Mesenchymal stem cell (in vitro differentiated cells and primary cell): Measurements from ENCODE around the gene ADAMTSL3.
A peak's percentile ranks its signal among the peaks of the same experiment; 100 is the strongest.

Experiments
- DNase-seq: peaks from one replicate; pipeline ENCODE4 v3.0.0-alpha.2; 2013
- H2AFZ ChIP-seq: one replicate; pipeline ENCODE4 v1.6.1; 2013; ENCODE audit warnings: low read depth, mild to moderate bottlenecking, control low read depth, inconsistent platforms, low read length, moderate library complexity
- H2AK5ac ChIP-seq: 2 replicates; pipeline ENCODE4 v1.6.1; 2013; ENCODE audit warnings: low read length, moderate library complexity, mild to moderate bottlenecking, inconsistent platforms; ENCODE audit not compliant: severe bottlenecking
- H2BK120ac ChIP-seq: one replicate; pipeline ENCODE4 v1.6.1; 2013; ENCODE audit warnings: low read depth, mild to moderate bottlenecking, inconsistent platforms, low read length, moderate library complexity
- H2BK12ac ChIP-seq, 2 experiments: one replicate each; pipeline ENCODE4 v1.6.1; 2013; ENCODE audit warnings: inconsistent platforms in 2 of 2, low read length in 2 of 2, mild to moderate bottlenecking in 2 of 2, moderate library complexity in 2 of 2, control low read depth in 1 of 2
- H2BK15ac ChIP-seq: one replicate; pipeline ENCODE4 v1.6.1; 2013; ENCODE audit warnings: mild to moderate bottlenecking, low read depth, inconsistent platforms; ENCODE audit not compliant: poor library complexity, severe bottlenecking
- H2BK5ac ChIP-seq: 2 replicates; pipeline ENCODE4 v1.6.1; 2013; ENCODE audit warnings: low read depth, mild to moderate bottlenecking, low read length, control low read depth, inconsistent platforms; ENCODE audit not compliant: poor library complexity, severe bottlenecking
- H3K14ac ChIP-seq, 2 experiments: one replicate each; pipeline ENCODE4 v1.6.1; 2013; ENCODE audit warnings: inconsistent platforms in 2 of 2, low read length in 2 of 2, control low read depth in 1 of 2, mild to moderate bottlenecking in 1 of 2, moderate library complexity in 1 of 2
- H3K18ac ChIP-seq, 2 experiments: one replicate each; pipeline ENCODE4 v1.6.1; 2013; ENCODE audit warnings: inconsistent platforms in 2 of 2, low read length in 2 of 2, control low read depth in 1 of 2, low read depth in 1 of 2, mild to moderate bottlenecking in 1 of 2
- H3K23ac ChIP-seq, 2 experiments: one replicate each; pipeline ENCODE4 v1.6.1; 2013; ENCODE audit warnings: inconsistent platforms in 2 of 2, low read length in 2 of 2, mild to moderate bottlenecking in 2 of 2, moderate library complexity in 2 of 2, control low read depth in 1 of 2
- H3K27ac ChIP-seq: 2 replicates; pipeline ENCODE4 v1.5.1; 2013; ENCODE audit warnings: mild to moderate bottlenecking, moderate library complexity, low read length, control low read depth, inconsistent platforms; ENCODE audit not compliant: poor library complexity, severe bottlenecking
- H3K27me3 ChIP-seq, 2 experiments: 2 replicates each; pipeline versions ENCODE4 v1.6.1 to v1.7.0; 2013; ENCODE audit warnings: low read length in 2 of 2, mild to moderate bottlenecking in 2 of 2, moderate library complexity in 2 of 2, control low read depth in 1 of 2, inconsistent platforms in 1 of 2; ENCODE audit not compliant: control insufficient read depth in 1 of 2, insufficient read depth in 1 of 2
- H3K36me3 ChIP-seq, 2 experiments: 2 replicates each; pipeline versions ENCODE4 v1.6.1 to v1.7.0; 2013; ENCODE audit warnings: low read length in 2 of 2, control low read depth in 1 of 2, inconsistent platforms in 1 of 2, low read depth in 1 of 2, mild to moderate bottlenecking in 1 of 2; ENCODE audit not compliant: insufficient read depth in 2 of 2, control insufficient read depth in 1 of 2
- H3K4ac ChIP-seq, 2 experiments: one replicate each; pipeline ENCODE4 v1.6.1; 2013; ENCODE audit warnings: inconsistent platforms in 2 of 2, low read length in 2 of 2, mild to moderate bottlenecking in 2 of 2, moderate library complexity in 2 of 2, control low read depth in 1 of 2, low read depth in 1 of 2
- H3K4me1 ChIP-seq: 2 replicates; pipeline ENCODE4 v1.6.1; 2013; ENCODE audit warnings: low read depth, low read length, control low read depth; ENCODE audit not compliant: control insufficient read depth, insufficient read depth
- H3K4me2 ChIP-seq: 2 replicates; pipeline ENCODE4 v1.6.1; 2013; ENCODE audit warnings: low read length, mild to moderate bottlenecking, inconsistent platforms; ENCODE audit not compliant: poor library complexity, severe bottlenecking
- H3K4me3 ChIP-seq, 2 experiments: 2 replicates each; pipeline versions ENCODE4 v1.5.1 to v1.7.0; 2013; ENCODE audit warnings: low read length in 2 of 2, mild to moderate bottlenecking in 2 of 2, control low read depth in 1 of 2, low read depth in 1 of 2; ENCODE audit not compliant: insufficient read depth in 1 of 2
- H3K79me1 ChIP-seq: replicated peaks from 2 replicates; pipeline ENCODE4 v1.6.1; 2013; ENCODE audit warnings: mild to moderate bottlenecking, control low read depth, low read length, inconsistent platforms; ENCODE audit not compliant: poor library complexity, severe bottlenecking
- H3K9ac ChIP-seq: 2 replicates; pipeline ENCODE4 v1.7.0; 2013; ENCODE audit warnings: mild to moderate bottlenecking, low read length, moderate library complexity
- H3K9me3 ChIP-seq: 2 replicates; pipeline ENCODE4 v1.7.0; 2013; ENCODE audit warnings: mild to moderate bottlenecking, low read length; ENCODE audit not compliant: control insufficient read depth
- H4K8ac ChIP-seq: one replicate; pipeline ENCODE4 v1.6.1; 2013; ENCODE audit warnings: inconsistent platforms, mild to moderate bottlenecking, low read length, moderate library complexity
- H4K91ac ChIP-seq: one replicate; pipeline ENCODE4 v1.6.1; 2013; ENCODE audit warnings: mild to moderate bottlenecking, low read length, inconsistent platforms
- WGBS: methylation state at CpG from one replicate; pipeline ENCODE4 v1.1.7; 2013; ENCODE audit warnings: mixed read lengths; 5-methylcytosine and 5-hydroxymethylcytosine counted together

ADAMTSL3 gene

GRCh38 chr15:83854321-83854720 is 200.4 kb downstream of the ADAMTSL3 start:
- Histone ChIP-seq H3K79me1 (no peaks in the 10 kb centered on the region), H3K4me1 (no peaks in the 10 kb centered on the region), H3K27ac (no peak overlapping the region), H2BK5ac (no peak overlapping the region), H4K8ac (no peak overlapping the region), H3K27me3 (no peaks in the 10 kb centered on the region), H3K23ac (no peak overlapping the region), H3K14ac (no peak overlapping the region), H3K4me3 (no peak overlapping the region), H3K9ac (no peak overlapping the region), H2BK15ac (no peak overlapping the region), H3K4ac (no peak overlapping the region), H2BK120ac (no peak overlapping the region), H2BK12ac (no peak overlapping the region), H3K4me2 (no peak overlapping the region), H3K18ac (no peak overlapping the region), H3K36me3 (no peaks in the 10 kb centered on the region), H2AFZ (no peak overlapping the region), H2AK5ac (no peak overlapping the region), H4K91ac (no peak overlapping the region), H3K9me3 (no peaks in the 10 kb centered on the region)
- DNase-seq, result no peak
- 85% methylated on average over 3 of the region's 4 CpGs for WGBS

- Histone ChIP-seq H3K79me1 (no peaks in the 10 kb centered on the region), H3K36me3 (no peaks in the 10 kb centered on the region), H4K8ac (no peak overlapping the region), H2BK120ac (no peak overlapping the region), H2BK5ac (no peak overlapping the region), H2BK15ac (no peak overlapping the region), H2AK5ac (no peak overlapping the region), H2BK12ac (no peak overlapping the region), H4K91ac (no peak overlapping the region), H3K9ac (peak overlapping the region; percentile 23), H3K4ac (no peak overlapping the region), H3K27ac (no peak overlapping the region), H3K23ac (no peak overlapping the region), H3K27me3 (no peaks in the 10 kb centered on the region), H2AFZ (no peak overlapping the region), H3K9me3 (no peaks in the 10 kb centered on the region), H3K18ac (no peak overlapping the region), H3K4me3 (no peak overlapping the region), H3K4me1 (no peaks in the 10 kb centered on the region), H3K14ac (no peak overlapping the region), H3K4me2 (no peak overlapping the region)
- no peak for DNase-seq
- WGBS, result 94% methylated on average over 3 of the region's 3 CpGs
Measured at GRCh38 chr15:83854950-83855707, 201.2 kb downstream of the ADAMTSL3 start.

- peak overlapping the region; percentile 23 for H3K9ac ChIP-seq
- no peaks in the 10 kb centered on the region for H3K9me3 ChIP-seq
- no peak overlapping the region for H2BK120ac ChIP-seq
- H3K4ac ChIP-seq, result no peak overlapping the region
- H2AFZ ChIP-seq, result no peak overlapping the region
- no peak overlapping the region for H2BK5ac ChIP-seq
- no peak overlapping the region for H3K23ac ChIP-seq
- H3K18ac ChIP-seq, result no peak overlapping the region
- H4K8ac ChIP-seq, result no peak overlapping the region
- H3K4me1 ChIP-seq, result no peaks in the 10 kb centered on the region
- WGBS, result 56% methylated on average over 1 of the region's 1 CpG
- H3K4me3 ChIP-seq, result no peak overlapping the region
- no peak overlapping the region for H2BK12ac ChIP-seq
- DNase-seq, result no peak
- no peaks in the 10 kb centered on the region for H3K27me3 ChIP-seq
- H3K27ac ChIP-seq, result no peak overlapping the region
- no peaks in the 10 kb centered on the region for H3K36me3 ChIP-seq
- no peak overlapping the region for H3K4me2 ChIP-seq
- no peak overlapping the region for H3K14ac ChIP-seq
- H2BK15ac ChIP-seq, result no peak overlapping the region
- no peak overlapping the region for H2AK5ac ChIP-seq
- no peak overlapping the region for H4K91ac ChIP-seq
- no peaks in the 10 kb centered on the region for H3K79me1 ChIP-seq
Measured at GRCh38 chr15:83855956-83856355, 202.0 kb downstream of the ADAMTSL3 start.

- Histone ChIP-seq H2BK120ac (no peak overlapping the region), H3K36me3 (no peaks in the 10 kb centered on the region), H3K79me1 (no peaks in the 10 kb centered on the region), H3K23ac (no peak overlapping the region), H4K91ac (no peak overlapping the region), H3K27ac (no peak overlapping the region), H2AK5ac (no peak overlapping the region), H2BK5ac (no peak overlapping the region), H4K8ac (no peak overlapping the region), H3K4me1 (no peaks in the 10 kb centered on the region), H3K4me3 (no peak overlapping the region), H2AFZ (no peak overlapping the region), H3K9me3 (no peaks in the 10 kb centered on the region), H3K4ac (no peak overlapping the region), H3K4me2 (no peak overlapping the region), H3K9ac (no peak overlapping the region), H2BK12ac (no peak overlapping the region), H3K18ac (no peak overlapping the region), H2BK15ac (no peak overlapping the region), H3K14ac (no peak overlapping the region), H3K27me3 (no peaks in the 10 kb centered on the region)
- 95% methylated on average over 4 of the region's 5 CpGs for WGBS
- DNase-seq, result no peak
Measured at GRCh38 chr15:83858820-83859505, 205.0 kb downstream of the ADAMTSL3 start.
